Right kidney (tissue), 1 donor: Measurements from ENCODE around the gene PRDM5.

Source experiments
- DNase-seq: peaks from one replicate; pipeline ENCODE4 v3.0.0-alpha.2; 2016

The PRDM5 gene

DNA sequence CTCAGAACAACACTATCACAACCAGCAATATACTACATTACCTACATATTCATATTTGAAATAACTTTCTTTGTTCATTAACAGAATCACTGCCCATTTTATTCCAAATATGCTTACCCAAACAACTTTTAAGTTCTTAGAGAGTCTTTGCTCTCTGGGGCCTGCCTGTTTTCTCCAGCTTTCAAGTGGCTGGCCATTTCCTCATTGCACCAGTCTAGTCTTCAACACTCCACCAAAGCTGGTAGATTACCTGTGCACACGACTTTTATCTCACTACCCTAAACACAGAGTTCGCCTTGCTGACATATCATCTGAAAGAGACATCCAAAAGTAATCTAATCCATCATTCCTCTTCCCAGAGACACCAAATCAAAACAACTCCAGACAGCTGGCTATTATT, 66.2 kb downstream of the PRDM5 start:
- DNase-seq, result no peak

- DNase-seq, result no peak
Measured at GRCh38 chr4:120855307-120856001, 67.1 kb downstream of the PRDM5 start.

DNA sequence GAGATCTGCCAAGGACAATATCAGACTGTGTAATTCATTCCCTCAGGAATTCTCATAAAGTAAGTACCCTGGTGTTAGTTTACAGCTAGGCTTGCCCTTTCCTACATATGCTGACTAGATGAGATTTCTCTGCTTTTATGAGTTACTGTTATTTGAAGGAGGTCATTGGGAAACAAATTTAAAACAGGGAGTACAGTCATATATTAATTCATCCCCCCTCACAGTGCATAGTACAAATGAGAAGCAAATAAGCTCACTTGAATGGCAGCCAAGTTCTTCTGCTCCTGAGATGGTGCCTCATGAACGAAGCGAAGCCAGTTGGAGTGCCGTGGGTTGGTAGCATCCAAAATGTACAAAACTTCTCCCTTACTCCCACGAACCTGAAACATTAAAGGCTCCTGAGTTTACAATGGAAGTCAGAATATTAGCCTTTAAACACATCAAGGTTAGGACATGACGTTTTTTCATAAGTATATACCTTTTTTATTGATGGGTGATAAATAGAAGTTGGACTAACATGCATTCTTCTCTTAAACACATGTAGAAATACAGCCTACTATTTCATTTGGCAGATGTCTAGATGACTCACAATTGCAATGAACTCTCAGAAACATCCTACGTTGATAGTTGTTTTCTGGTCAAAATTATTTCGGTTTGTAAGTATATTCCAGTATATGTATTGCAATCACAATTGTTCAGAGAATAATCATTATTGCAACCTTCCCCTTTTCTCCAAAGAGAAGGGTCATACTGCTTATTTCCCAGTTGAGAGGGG, 69.2 kb downstream of the PRDM5 start:
- DNase-seq, result no peak

- no peak for DNase-seq
Measured at GRCh38 chr4:120850018-120850599, 72.4 kb downstream of the PRDM5 start.

- DNase-seq, result no peak
Measured at GRCh38 chr4:120847019-120847582, 75.4 kb downstream of the PRDM5 start.

DNA sequence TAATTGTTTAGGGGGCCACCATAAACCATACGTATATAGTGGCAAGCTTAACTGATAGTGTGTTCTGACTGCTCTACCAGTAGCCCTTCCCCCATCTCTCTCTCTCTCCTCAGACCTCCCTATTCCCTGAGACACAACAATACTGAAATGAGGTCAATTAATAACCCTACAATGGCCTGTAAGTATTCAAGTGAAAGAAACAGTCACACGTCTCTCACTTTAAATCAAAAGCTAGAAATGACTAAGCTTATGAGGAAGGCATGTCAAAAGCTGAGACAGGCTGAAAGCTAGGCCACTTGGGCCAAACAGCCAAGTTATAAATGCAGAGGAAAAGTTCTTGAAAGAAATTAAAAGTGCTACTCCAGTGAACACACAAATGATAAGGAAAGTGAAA, 78.0 kb downstream of the PRDM5 start:
- no peak for DNase-seq

GRCh38 chr4:120843849-120844527, 78.5 kb downstream of the PRDM5 start:
- no peak for DNase-seq

GRCh38 chr4:120842031-120842430, 80.5 kb downstream of the PRDM5 start:
- DNase-seq, result no peak

DNA sequence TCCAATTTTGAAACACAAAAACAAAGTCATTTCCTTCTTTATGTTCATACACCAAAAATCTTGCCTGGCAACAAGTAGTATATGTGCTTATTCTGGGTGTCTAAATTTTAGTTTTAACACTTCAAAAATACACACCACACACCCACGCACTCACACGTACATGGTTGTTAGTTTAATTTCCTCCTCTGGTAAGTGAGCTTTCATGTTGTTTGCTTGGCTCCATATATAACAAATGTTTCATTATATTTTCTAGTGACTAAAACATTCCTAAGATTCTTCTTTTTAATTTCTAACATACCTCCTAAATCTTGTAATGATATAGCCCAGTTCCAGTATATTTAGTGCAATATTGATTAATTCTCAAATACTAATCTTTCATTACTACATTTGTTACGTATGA, 80.9 kb downstream of the PRDM5 start:
- no peak for DNase-seq

DNA sequence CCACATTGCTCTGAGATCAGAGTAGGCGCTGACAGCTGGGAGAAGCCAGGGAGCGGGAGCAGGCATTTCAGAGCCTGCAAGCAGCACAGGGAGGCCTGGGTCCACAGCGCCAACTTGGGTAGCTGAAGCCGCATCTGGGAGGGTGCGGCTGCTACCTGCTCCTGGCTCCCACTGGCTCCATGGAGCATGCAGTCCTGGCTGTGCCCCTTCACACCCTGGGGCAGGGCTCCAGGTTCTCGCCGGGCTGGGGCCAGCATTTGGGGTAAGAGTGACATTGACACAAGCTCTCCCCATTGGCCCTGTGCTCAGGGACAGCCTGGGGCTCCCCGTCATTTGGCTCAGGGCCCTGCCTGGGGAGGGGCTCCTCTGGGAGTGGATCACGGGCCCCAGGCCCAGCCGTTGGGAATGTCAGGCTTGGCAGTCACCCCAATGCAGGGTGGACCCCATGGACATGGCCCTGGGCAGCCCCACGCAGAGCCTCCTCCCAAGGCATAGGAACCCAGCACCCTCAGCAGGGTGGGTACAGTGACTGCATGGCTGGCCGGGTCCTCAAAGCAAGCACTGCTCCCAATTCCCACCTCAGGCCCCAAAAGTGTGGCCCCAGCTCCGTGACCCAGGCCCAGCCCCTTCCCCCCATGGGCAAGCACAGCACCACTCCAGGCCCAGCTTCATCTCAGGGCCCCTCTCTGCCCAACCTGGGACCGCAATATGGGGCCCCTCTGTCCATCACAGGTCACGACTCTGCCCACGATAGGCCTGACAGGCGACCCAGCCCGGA, 82.4 kb downstream of the PRDM5 start:
- no peak for DNase-seq

GRCh38 chr4:120839334-120839973, 83.1 kb downstream of the PRDM5 start:
- DNase-seq, result no peak

- no peak for DNase-seq
Measured at GRCh38 chr4:120838784-120839183, 83.7 kb downstream of the PRDM5 start.

GRCh38 chr4:120837656-120838055, 84.9 kb downstream of the PRDM5 start:
- DNase-seq, result no peak

DNA sequence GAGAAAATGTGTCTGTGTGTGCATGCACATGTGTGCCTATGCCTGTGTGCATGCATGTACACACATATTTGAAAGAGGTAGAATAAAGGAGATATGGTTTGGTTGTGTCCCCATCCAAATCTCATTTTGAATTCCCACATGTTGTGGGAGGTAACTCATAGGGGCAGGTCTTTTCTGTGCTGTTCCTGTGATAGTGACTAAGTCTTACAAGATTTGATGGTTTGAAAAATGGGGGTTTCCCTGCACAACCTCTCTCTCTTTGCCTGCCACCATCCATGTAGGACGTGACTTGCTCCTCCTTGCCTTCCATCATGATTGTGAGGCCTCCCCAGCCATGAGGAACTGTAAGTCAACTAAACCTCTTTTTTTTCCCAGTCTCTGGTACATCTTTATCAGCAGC, 87.2 kb downstream of the PRDM5 start:
- no peak for DNase-seq

DNA sequence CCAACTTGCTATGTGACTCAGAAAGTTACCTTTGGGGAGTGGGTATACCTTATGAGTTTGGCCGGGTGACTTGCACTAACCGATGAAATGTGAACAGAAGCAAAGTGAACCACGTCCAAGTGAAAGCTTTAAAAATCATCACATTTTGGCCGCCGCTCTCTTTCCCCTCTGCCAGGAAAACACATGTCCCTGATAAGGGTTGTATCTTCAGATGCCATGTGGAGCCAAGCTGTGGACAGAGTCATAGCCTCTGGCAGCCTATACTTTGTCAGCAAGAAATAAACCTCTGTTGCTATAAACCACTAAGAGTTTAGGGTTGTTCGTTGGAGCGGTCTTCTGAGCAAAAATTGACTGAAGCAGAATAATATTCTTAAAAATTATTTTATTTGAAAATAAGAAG, 92.3 kb downstream of the PRDM5 start:
- no peak for DNase-seq

GRCh38 chr4:120829113-120829831, 93.3 kb downstream of the PRDM5 start:
- DNase-seq, result no peak

DNA sequence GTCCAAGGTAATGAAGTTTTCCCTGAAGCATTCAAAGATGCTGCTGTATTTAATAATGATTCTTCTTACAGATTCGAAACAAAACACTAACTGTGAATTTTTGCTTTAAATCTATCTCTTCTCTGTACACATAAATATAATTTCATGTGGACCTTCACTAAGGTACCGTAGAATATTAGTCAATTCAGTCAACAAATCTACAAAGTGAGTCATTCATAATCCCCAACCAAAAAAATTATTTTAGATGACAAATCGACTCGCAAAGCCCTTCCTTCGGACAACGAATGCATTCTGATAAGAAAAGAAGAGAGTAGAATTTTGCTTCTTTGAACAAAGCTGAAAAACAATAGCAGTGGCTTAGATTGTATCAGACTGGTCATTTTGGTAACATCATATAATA, 95.7 kb downstream of the PRDM5 start:
- no peak for DNase-seq

GRCh38 chr4:120826449-120826848, 96.1 kb downstream of the PRDM5 start:
- DNase-seq, result no peak

DNA sequence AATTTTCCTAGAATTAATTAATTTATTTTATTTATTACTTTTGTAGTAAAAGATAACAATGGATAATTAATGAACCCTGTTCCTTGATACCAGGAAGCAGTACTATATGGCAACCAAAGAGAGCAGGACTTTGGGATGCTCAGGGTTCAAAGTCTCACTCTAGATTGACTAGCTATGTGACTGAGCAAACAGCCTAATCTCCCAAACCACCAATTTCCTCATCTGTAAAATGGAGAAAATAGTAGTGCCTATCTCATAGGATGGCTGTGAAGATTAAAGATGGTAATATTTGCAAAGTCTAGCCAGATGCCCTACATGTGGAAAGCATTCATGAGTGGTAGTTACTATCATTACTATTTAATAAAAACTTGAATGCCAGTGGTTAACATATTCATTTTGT, 97.6 kb downstream of the PRDM5 start:
- DNase-seq, result no peak

DNA sequence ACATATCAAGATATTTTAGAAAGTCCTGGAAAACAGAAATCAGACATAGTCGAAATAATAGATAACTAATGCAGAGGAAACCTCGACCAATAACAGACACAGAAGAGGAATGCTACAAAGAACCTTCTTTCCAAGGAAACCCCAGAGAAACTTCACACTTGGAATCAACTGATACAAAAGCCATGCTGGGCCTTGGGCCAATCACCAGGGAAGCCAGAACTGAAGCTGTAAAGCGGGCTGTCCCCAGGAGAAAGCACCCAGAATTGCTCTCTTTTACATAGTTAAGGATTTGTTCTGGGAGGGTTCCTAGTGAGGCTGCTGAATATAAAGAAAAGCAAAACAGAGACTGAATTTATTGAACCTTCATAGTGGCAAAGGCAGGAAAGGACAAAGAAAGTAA, 100.5 kb downstream of the PRDM5 start:
- no peak for DNase-seq

GRCh38 chr4:120821029-120821428, 101.5 kb downstream of the PRDM5 start:
- DNase-seq, result no peak
